Right atrium auricular region (tissue), 2 donors: ENCODE data around the gene PRPF19. TPM values are rescaled to one million over a fixed set of nuclear protein-coding genes. Genes with fewer than 3 reads are reported as not detected.

Experiments
- DNase-seq: peaks from one replicate; pipeline ENCODE4 v3.0.0-alpha.2; 2019; ENCODE audit warnings: low spot score
- H3K27ac ChIP-seq, 2 donors: fragments of 200-600 bp; sonication (generic); 1 replicate in 1 of 2; 2 replicates in 1 of 2; pipeline ENCODE4 v1.5.1; 2016 to 2019
- H3K27me3 ChIP-seq, 2 donors: fragments of 200-600 bp; sonication (generic); one replicate each; pipeline versions ENCODE4 v1.5.1 to v1.6.0; 2017 to 2019
- H3K36me3 ChIP-seq: fragments of 200-600 bp; sonication (generic); one replicate; pipeline ENCODE4 v1.5.1; 2016
- H3K4me1 ChIP-seq, 2 donors: fragments of 200-600 bp; sonication (generic); one replicate each; pipeline versions ENCODE4 v1.5.1 to v1.6.0; 2017 to 2019
- H3K4me3 ChIP-seq, 2 donors: fragments of 200-600 bp; sonication (generic); 1 replicate in 1 of 2; 2 replicates in 1 of 2; pipeline ENCODE4 v1.5.1; 2017 to 2019; ENCODE audit warnings: mild to moderate bottlenecking in 1 of 2, moderate library complexity in 1 of 2
- H3K9me3 ChIP-seq, 2 donors: fragments of 200-600 bp; sonication (generic); one replicate each; pipeline ENCODE4 v1.5.1; 2019
- total RNA-seq, 2 donors: library from RNA; depleted of rRNA; stranded (reverse); fragments of >200 nt; gene quantifications; one replicate each; pipeline ENCODE4 v1.1.0, GENCODE V29; 2016
- TF ChIP-seq, protein P1 (sequence below), 2 donors: fragments of 200-600 bp; sonication (generic); IDR thresholded peaks; one replicate each; pipeline ENCODE4 v1.5.1; 2019; ENCODE audit warnings: antibody characterized with exemption in 2 of 2

Gene PRPF19
- total RNA-seq, 2 donors from 2014 or later, result 20.3 to 46.2 TPM

DNA sequence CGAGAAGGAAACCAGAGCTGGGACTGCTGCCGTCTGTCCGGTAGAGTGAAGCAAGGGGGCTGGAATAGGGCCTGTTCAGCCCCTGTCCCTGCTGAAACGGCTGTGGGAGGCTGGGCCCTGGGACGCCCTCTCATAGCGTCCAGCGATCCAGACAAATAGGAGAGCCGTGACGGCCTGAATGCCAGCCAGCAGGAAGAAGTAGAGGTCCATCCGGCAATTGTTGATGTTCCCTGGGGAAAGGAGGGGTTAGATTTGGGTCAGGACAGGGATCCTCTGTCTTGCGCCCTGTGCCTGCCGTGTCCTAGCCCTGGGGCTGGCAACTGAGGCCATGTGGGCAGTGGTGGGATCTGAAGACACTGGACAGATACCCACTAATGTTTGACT lies 30.8 kb upstream of the PRPF19 start:
- TF ChIP-seq, protein P1, sequence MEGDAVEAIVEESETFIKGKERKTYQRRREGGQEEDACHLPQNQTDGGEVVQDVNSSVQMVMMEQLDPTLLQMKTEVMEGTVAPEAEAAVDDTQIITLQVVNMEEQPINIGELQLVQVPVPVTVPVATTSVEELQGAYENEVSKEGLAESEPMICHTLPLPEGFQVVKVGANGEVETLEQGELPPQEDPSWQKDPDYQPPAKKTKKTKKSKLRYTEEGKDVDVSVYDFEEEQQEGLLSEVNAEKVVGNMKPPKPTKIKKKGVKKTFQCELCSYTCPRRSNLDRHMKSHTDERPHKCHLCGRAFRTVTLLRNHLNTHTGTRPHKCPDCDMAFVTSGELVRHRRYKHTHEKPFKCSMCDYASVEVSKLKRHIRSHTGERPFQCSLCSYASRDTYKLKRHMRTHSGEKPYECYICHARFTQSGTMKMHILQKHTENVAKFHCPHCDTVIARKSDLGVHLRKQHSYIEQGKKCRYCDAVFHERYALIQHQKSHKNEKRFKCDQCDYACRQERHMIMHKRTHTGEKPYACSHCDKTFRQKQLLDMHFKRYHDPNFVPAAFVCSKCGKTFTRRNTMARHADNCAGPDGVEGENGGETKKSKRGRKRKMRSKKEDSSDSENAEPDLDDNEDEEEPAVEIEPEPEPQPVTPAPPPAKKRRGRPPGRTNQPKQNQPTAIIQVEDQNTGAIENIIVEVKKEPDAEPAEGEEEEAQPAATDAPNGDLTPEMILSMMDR (IDR thresholded peaks at IDR 0.05), result no peak
- Histone ChIP-seq H3K4me1 (peaks cover 0 to 9% of the 10 kb centered on the region in 2 donors), H3K27me3 (no peaks in the 10 kb centered on the region), H3K36me3 (peaks cover 4% of the 10 kb centered on the region), H3K4me3 (no peak overlapping the region), H3K9me3 (no peaks in the 10 kb centered on the region), H3K27ac (peak overlapping the region in 1 of 2 donors; percentile 42)
- no peak for DNase-seq

DNA sequence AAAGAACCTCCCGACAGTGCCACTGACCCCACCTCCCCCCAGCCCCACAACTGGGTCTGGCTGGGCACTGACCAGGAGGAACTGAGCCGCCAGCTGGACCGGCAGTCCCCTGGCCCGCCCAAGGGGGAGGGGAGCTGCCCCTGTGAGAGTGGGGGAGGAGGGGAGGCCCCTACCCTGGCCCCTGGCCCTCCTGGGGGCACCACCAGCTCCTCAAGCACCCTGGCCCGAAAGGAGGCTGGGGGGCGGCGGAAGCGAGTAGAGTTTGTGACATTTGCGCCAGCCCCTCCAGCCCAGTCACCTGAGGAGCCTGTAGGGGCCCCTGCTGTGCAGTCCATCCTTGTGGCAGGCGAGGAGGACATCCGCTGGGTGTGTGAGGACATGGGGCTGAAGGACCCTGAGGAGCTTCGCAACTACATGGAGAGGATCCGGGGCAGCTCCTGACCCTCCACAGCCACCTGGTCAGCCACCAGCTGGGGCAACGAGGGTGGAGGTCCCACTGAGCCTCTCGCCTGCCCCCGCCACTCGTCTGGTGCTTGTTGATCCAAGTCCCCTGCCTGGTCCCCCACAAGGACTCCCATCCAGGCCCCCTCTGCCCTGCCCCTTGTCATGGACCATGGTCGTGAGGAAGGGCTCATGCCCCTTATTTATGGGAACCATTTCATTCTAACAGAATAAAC lies 30.2 kb upstream of the PRPF19 start:
- Histone ChIP-seq H3K4me1 (peaks cover 0 to 9% of the 10 kb centered on the region in 2 donors), H3K9me3 (no peaks in the 10 kb centered on the region), H3K4me3 (no peak overlapping the region), H3K27me3 (no peaks in the 10 kb centered on the region), H3K36me3 (peaks cover 4% of the 10 kb centered on the region), H3K27ac (peak overlapping the region in 1 of 2 donors; percentile 42)
- TF ChIP-seq, protein P1 (IDR thresholded peaks at IDR 0.05), result no peak
- no peak for DNase-seq

DNA sequence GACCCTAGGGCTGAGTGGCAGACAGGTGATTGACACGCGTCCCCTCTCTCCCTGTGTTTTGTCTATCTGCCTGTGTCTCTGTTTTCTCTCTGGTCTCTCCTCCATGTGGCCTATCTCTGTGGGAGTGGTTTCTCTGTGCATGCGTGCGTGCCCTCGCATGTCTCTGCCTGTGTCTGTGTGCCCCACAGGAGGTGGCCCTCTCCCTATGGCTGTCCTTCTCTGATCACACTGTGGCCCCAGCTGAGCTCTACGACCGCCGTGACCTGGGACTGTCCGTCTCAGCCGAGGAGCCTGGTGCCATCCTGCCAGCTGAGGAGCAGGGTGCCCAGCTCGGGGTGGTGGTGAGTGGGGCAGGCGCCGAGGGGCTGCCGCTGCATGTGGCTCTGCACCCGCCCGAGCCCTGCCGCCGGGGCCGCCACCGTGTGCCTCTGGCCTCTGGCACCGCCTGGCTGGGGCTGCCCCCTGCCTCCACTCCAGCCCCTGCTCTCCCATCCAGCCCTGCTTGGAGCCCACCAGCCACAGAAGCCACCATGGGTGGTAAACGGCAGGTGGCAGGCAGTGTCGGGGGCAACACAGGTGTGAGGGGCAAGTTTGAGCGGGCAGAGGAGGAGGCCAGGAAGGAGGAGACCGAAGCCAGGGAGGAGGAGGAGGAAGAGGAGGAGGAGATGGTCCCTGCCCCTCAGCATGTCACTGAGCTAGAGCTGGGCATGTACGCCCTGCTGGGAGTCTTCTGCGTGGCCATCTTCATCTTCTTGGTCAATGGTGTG lies 29.5 kb upstream of the PRPF19 start:
- H3K27me3 ChIP-seq, result no peaks in the 10 kb centered on the region
- H3K36me3 ChIP-seq, result peaks cover 4% of the 10 kb centered on the region
- TF ChIP-seq, protein P1 (IDR thresholded peaks at IDR 0.05), result no peak
- peaks cover 0 to 9% of the 10 kb centered on the region in 2 donors for H3K4me1 ChIP-seq
- no peak overlapping the region for H3K4me3 ChIP-seq
- H3K9me3 ChIP-seq, result no peaks in the 10 kb centered on the region
- no peak overlapping the region for H3K27ac ChIP-seq
- DNase-seq, result no peak

DNA sequence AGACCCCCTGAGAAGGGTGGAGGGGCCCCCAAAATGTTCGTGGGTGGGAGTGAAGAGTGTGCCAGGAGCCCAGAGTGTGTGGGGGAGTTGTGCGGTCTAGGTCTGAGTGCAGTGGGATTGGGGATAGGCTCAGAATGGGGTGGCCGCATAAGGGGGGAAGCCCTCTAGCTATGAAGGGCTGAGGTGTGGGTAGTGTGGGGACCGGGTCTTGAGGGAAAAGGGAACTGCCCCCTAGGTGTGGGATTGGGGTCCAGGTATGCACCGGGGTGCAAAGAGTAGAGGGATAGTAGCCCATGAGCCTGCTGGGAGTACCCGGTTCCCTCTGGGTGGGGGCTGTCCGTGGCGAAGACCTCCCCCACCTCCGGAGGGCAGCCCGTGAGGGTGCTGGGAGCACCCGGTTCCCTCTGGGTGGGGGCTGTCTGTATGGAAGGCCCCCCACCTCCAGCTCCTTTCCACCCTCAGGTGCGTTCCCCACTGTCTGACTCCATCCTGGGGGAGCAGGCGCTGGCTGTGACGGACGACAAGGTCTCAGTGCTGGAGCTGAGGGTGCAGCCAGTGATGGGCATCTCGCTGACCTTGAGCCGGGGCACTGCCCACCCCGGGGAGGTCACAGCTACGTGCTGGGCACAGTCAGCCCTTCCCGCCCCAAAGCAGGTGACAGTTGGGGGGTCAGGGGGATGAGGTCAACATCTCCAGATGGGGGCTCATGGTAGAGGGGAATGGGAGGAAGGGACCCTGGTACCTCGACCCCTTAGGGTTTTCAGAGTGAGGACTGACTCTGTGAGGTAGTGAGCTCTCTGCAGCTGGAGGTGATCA lies 28.6 kb upstream of the PRPF19 start:
- DNase-seq, result no peak
- Histone ChIP-seq H3K4me3 (no peak overlapping the region), H3K27ac (no peak overlapping the region), H3K27me3 (no peaks in the 10 kb centered on the region), H3K36me3 (peaks cover 4% of the 10 kb centered on the region), H3K4me1 (peaks cover 0 to 6% of the 10 kb centered on the region in 2 donors), H3K9me3 (no peaks in the 10 kb centered on the region)
- TF ChIP-seq, protein P1 (IDR thresholded peaks at IDR 0.05), result no peak

DNA sequence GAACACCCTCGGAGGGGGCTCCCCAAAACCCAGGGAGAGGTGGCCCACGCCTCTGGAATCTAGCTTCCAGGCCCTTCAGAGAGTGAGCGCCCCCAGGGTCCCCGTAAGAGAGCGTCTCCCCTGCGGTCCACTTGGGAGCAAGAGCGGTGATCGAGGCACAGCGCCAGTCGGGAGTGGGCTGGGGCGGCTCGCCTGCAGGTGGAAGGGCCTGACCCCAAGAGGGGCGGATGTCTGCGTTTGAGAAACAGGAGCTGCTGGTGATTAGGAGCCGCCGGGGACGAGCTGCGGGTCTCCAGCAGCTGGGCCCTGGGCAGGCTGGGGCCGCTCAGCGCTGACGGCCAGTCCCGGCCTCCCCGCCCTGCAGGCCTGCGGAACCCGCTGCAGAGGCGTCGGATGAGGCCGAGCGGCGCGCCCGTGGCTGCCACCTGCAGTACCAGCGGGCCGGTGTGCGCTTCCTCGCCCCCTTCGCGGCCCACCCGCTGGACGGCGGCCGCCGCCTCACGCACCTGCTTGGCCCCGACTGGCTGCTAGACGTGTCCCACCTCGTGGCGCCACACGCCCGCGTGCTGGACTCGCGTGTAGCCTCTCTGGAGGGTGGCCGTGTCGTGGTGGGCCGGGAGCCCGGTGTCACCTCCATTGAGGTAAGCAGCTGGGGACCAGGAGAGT lies 27.9 kb upstream of the PRPF19 start:
- H3K27ac ChIP-seq, result no peak overlapping the region
- H3K9me3 ChIP-seq, result no peaks in the 10 kb centered on the region
- H3K36me3 ChIP-seq, result peaks cover 1% of the 10 kb centered on the region
- H3K27me3 ChIP-seq, result no peaks in the 10 kb centered on the region
- TF ChIP-seq, protein P1 (IDR thresholded peaks at IDR 0.05), result no peak
- peaks cover 0 to 6% of the 10 kb centered on the region in 2 donors for H3K4me1 ChIP-seq
- DNase-seq, result no peak
- H3K4me3 ChIP-seq, result no peak overlapping the region
